ENCODE measurements around the gene TXNL4A. TPM values are rescaled to one million over a fixed set of nuclear protein-coding genes. Genes with fewer than 3 reads are reported as not detected.
"Not testable (repeated sequence)": the region's sequence is repeated elsewhere in the genome, so short reads cannot be mapped to it uniquely, and the experiment has no call there.

Gene TXNL4A
- 100 to 1,000 TPM; 208 to 210 TPM for total RNA-seq

DNA sequence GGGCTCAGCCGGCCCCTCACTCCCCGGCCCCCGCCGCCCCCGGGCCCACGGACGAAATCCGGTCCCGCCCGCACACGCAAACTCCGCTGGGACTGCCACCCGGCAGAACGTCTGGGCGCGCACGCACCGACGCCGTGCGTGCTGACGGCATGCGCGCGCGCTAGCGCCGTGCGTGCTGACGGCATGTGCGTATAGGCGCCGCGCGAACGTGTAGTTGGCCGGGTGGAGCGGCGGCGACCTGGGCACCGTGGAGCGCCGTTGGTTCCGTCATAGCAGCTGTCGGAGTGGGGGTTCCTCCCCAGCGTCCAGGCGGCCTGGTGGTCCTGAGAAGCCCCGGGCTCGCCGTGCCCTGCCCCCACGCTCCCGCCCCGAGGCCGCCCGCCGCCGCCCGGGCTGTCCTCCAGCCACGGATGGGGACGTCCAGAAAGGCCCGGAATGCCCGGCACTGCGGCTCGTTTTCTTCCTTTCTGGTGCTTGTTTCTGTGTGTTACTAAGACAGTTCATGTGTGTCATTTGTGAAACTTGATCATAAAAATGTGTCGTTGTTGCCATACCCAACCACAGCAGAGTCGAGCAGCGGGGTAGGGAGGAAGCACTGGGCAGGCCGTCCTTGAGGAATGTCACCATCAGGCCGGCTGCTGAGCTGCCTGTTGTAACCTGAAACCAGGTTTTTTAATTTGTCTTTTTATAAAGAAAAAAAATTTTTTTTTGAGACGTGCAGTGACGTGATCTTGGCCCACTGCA is at the start of gene TXNL4A:
Gene TXNL4A (minus strand): TSS at position 113 of the 744 bp plus-strand sequence. CDS start 171 bp downstream, outside the sequence.
- ChIA-PET CTCF (interaction anchor here (1.0 to 2.7 kb wide), 5 partner anchors 16 to 45 kb away, joined by 3 to 11 read pairs (median 3); partner anchors contain the start of gene HSBP1L1), POLR2A (interaction anchor here (1.0 to 2.7 kb wide), 3 partner anchors 25 to 45 kb away, joined by 3 to 12 read pairs (median 5); partner anchors contain the start of gene RBFA)

DNA sequence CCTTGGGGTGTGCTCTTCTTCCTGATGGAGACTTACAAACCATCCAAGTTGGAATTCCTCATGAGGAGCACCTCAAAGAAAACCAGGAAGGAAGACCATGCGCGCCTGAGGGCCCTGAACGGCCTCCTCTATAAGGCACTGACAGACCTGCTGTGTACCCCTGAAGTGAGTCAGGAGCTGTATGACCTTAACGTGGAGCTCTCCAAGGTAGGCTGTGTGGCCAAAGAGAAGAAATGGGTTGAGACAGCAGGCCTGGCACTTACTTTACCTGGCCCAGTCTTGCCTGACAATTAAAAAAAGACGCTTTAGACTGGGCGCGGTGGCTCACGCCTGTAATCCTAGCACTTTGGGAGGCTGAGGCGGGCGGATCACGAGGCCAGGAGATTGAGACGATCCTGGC is 48.9 kb upstream of the TXNL4A start:
- ChIA-PET CTCF (no interaction called here), POLR2A (no interaction called here)

GRCh38 chr18:80035997-80036396 is 47.6 kb upstream of the TXNL4A start:
- ChIA-PET POLR2A (no interaction called here), CTCF (no interaction called here)

- ChIA-PET CTCF (interaction anchor here (0.6 to 1.1 kb wide), 4 partner anchors 10 to 314 kb away, joined by 3 read pairs; partner anchors contain the start of gene HSBP1L1), POLR2A (interaction anchor here (2.5 to 3.6 kb wide), 2 partner anchors 47 to 74 kb away, joined by 12 to 16 read pairs; partner anchors contain the start of genes ADNP2 and TXNL4A)
Measured at GRCh38 chr18:80034852-80035406, 46.6 kb upstream of the TXNL4A start.

- POLR2A ChIA-PET: interaction anchor here (0.6 to 3.6 kb wide), 6 partner anchors 46 to 354 kb away, joined by 3 to 16 read pairs (median 6); partner anchors contain the start of genes ADNP2 and TXNL4A
- CTCF ChIA-PET: interaction anchor here (0.6 to 1.1 kb wide), 5 partner anchors 9 to 313 kb away, joined by 3 read pairs; partner anchors contain the start of gene HSBP1L1
Measured at GRCh38 chr18:80034068-80034851, 45.9 kb upstream of the TXNL4A start, which contains the start of gene RBFA. RBFA (plus strand) TSS chr18:80034434; CDS start chr18:80034496, 62 bp downstream.

DNA sequence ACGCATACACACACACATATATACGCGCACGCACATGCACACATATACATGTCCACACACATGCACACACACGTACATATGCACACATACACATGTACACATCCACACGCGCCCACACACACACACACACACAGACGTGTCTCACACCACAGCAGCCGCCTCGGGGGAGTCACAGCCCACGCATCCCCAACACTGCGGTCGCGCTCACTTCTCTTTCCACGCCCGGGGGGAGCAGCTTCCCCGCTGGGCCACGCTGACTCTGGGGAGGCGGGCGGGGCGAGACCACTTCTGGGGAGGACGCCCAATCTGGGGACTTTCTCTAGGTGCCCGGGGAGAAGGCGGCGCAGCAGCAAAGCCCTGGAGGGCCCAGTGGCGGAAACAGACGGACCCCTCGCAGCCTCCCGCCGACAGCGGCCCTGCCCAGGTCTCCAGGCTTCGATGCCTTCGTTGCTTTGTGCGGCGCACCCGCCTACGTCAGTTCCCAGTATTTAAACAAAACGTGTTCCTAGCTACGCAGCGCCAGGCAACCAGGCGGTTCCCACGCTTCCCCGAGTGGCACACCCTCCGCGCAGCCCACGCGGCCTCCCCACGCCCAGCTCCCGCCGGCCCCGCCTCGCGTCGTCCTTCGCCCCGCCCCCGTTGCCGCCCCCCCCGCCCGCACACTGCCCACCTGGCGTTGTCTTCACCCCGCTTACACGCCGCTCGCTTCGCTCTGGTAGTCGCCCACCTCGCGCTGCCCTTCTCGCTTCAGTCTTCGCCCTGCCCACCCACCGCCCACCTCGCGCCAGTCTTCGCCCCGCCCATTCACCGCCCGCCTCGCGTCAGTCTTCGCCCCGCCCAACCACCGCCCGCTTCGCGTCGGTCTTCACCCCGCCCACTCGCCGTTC is 45.1 kb upstream of the TXNL4A start:
- ChIA-PET POLR2A (interaction anchor here (0.6 to 3.6 kb wide), 5 partner anchors 45 to 353 kb away, joined by 3 to 16 read pairs (median 5); partner anchors contain the start of genes ADNP2 and TXNL4A), CTCF (interaction anchor here (1.0 to 1.1 kb wide), 2 partner anchors 44 to 69 kb away, joined by 3 read pairs; partner anchors contain the start of gene HSBP1L1)

GRCh38 chr18:80029690-80030089 is 41.3 kb upstream of the TXNL4A start:
- CTCF ChIA-PET: no interaction called here
- POLR2A ChIA-PET: no interaction called here

GRCh38 chr18:80027719-80028118 is 39.4 kb upstream of the TXNL4A start:
- POLR2A ChIA-PET, CTCF ChIA-PET: not testable (repeated sequence)

DNA sequence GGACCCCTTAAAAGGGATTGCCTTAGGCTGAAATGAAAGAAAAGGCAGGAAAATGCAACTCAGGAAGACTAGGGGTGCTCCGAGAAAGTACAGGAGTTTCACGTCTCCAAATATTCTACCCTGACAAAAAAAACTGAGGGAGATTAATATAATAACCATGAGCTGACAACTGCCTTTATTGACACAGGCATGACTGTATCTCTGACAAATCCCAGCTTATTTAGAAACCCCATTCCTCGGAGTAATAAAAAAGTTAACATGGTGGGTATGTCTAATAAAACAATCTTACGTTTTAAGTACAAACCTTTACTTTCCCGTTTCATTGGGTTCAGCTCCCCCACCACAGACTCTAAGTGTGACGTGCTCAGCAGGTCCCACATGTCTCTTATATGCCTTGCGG is 38.0 kb upstream of the TXNL4A start:
- POLR2A ChIA-PET: no interaction called here
- CTCF ChIA-PET: no interaction called here

- CTCF ChIA-PET: no interaction called here
- POLR2A ChIA-PET: no interaction called here
Measured at GRCh38 chr18:80023173-80023572, 34.8 kb upstream of the TXNL4A start.

- POLR2A ChIA-PET: no interaction called here
- CTCF ChIA-PET: no interaction called here
Measured at GRCh38 chr18:80022613-80023012, 34.2 kb upstream of the TXNL4A start.

DNA sequence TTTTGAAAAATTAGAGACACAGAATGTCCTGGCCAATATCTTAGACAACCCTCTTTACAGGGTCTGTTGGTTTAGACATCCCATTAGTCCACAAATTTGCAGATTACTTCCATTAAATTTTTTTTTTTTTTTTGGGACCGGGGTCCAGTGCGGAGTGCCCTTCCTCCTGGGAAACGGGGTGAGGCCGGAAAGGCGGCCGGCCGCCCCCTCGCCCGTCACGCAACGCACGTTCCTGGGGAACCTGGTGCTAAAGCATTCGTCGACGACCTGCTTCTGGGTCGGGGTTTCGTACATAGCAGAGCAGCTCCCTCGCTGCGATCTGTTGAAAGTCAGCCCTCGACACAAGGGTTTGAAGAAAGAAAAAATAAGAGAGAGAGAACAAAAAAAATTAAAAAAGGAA is 24.4 kb upstream of the TXNL4A start:
- ChIA-PET POLR2A (no interaction called here), CTCF (interaction anchor here (0.7 kb wide), 1 partner anchor 205 kb away, joined by 3 read pairs; no protein-coding TSS in a partner anchor)

DNA sequence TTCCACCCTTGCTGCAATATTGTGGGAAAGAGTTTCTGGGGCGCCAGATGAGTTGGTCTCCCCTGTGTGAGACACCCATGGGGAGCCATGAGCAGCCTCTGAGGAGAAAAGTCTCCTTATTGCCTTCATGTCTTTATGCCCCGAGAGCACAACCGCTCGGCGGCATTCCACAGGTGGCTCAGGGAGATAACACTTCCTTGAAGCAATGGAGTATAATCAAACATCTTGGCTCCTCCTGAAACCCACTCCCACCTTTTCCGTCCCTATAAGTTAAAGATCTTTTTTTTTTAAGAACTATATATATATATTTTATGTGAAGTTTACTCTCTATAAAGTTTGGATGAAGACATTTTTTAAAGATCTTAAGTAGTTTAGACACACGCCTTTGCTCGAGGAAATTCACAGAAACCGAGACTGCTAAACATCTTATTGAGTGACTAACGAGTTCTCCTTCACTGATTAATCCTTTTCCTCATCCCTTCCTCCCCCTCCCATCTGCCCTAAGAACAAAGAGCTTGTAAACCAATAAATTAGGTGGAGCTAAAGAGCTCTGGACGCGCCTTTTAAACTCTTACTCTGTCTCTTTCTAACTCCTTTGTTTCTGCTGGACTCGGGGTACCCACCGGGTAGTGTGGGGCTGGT is 23.3 kb upstream of the TXNL4A start:
- POLR2A ChIA-PET: not testable (repeated sequence)

GRCh38 chr18:80010551-80010906 is 22.2 kb upstream of the TXNL4A start:
- ChIA-PET POLR2A (no interaction called here), CTCF (interaction anchor here (1.5 kb wide), 1 partner anchor 10 kb away, joined by 3 read pairs; no protein-coding TSS in a partner anchor)

More for the DNA sequence above, 23.3 kb upstream of the TXNL4A start:
- CTCF ChIA-PET: not testable (repeated sequence)

DNA sequence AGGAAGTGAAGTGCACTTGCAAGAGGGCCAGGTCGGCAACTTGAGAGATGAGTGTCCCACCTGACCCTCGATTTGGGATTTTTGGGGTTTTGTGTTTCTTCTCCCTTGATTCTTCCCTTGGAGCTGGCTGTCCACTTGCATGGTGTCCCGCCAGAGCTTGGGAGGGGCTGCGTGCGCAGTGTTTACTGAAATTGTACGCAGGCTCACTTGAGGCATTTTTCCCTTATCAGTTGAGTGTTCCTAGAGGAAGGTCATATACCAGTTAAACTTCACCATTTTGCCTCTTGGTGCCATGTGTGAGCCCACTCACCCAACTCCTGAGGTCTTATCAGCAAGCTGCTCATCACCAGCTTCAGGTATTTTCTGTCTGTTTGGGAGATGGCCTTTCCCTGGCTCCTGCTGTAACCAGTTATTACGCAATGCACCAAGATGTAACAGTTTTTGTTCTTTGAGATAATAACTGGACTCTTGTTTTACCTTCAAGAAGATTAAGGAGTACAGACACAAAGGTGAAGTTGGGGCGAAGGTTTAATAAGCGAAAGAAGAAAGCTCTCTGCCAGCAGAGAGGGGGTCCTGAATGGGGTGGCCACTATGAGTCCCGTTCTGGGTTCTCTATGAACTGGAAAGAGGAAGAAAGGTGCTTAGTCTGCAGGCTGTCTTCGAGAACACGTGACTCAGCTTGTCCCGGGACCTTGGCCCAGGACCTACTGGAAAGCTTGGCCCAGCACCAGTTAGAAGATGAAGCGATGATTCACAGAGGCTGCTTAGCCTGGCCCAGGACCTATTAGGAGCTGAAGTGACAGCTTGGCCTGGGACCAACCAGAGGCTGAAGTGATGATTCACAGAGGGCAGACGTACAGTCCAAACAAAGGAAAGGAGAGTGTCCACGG is 21.5 kb upstream of the TXNL4A start:
- POLR2A ChIA-PET: no interaction called here
- CTCF ChIA-PET: interaction anchor here (1.5 kb wide), 1 partner anchor 11 kb away, joined by 3 read pairs; no protein-coding TSS in a partner anchor

DNA sequence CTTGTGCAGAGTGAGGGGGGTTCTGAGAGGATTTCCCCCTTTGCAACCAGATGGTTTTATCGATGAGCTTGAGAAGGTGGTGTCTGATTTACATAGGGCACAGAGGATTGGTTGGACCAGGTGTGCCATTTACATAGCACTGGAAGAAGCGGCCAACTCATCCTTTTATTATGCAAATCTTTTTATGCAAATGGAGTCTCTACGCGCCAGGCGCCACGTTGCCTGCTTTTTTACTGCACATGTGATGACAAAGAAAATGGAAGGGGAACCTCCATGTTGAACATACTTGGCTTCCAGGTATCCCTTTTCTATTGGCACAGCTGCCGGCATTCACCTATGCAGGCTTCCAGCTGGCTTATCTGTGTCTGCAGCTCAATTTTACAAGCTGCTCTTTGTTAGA is 18.4 kb upstream of the TXNL4A start:
- CTCF ChIA-PET: no interaction called here
- POLR2A ChIA-PET: no interaction called here

DNA sequence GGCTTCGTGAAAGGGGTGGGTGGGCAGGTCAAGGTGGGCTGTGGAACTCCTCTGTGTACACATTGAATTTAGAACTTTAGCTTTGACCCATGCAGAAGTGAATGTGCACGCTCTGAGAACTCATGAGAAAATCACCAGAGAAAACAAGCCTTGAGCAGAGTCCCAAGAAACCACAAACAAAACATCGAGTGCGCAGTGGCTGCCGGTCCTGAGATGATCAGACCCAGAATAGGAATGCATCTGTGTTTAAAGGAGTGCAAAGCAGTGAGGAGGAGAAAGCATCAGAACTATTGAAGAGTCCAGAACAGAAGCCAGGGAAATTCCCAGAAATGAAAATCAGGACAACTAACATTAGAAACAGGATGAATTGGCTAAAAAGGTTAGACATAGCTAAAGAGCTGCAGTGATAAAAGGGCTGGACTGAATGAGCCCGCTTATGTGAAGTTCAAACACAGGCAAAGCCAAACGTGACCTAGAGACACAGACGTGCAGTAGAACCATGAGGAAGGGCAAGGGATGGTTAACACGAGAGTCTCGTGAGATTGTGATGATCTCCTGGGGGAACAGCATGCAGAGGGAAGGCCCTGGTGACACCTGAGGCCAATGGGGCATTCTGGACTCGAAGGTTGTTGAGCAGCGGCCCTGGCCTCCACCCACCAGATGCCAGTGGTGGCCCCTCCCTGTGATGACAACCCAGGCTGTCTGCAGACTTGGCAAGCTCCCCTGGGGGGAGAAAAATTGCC is 16.4 kb upstream of the TXNL4A start:
- ChIA-PET CTCF (no interaction called here), POLR2A (interaction anchor here (0.6 kb wide), 1 partner anchor 242 kb away, joined by 6 read pairs; no protein-coding TSS in a partner anchor)
